ENCODE data around the gene CLDN5.
"Not testable (repeated sequence)": the region's sequence is repeated elsewhere in the genome, so short reads cannot be mapped to it uniquely, and the experiment has no call there.

CLDN5 gene

DNA sequence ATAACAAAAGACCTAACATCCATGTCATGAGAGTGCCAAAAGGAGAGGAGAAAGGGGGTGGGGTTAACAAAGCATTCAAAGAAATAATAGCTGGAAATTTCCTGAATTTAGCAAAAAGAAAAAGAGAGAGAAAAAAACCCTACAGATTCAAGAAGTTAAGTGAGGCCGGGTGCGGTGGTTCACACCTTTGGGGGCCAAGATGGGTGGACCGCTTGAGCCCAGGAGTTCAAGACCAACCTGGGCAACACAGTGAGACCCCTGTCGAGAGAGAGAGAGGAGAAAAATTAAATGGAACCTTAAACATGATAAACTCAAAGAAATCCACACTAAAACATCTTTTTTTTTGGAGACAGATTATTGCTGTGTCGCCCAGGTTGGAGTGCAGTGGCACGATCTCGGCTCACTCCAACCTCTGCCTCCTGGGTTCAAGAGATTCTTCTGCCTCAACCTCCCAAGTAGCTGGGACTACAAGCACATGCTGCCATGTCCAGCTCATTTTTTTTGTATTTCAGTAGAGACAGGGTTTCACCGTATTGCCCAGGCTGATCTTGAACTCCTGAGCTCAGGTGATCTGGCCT, 8.9 kb upstream of the CLDN5 start:
- DNase-seq, result no peak
- Histone ChIP-seq H3K4me1 (ENCODE audit: low read length) (no peaks in the 10 kb centered on the region), H3K79me2 (ENCODE audit: low read length) (no peaks in the 10 kb centered on the region), H3K27me3 (replicated peaks; ENCODE audit: insufficient read depth, low read length) (no peaks in the 10 kb centered on the region), H3K9me3 (replicated peaks; ENCODE audit: insufficient read depth, low read length) (no peaks in the 10 kb centered on the region), H3K4me3 (ENCODE audit: low read length) (no peak overlapping the region), H3K27ac (ENCODE audit: low read length) (no peak overlapping the region), H4K20me1 (ENCODE audit: insufficient read depth, low read length) (no peaks in the 10 kb centered on the region), H3K36me3 (replicated peaks; ENCODE audit: insufficient read depth, low read length) (no peaks in the 10 kb centered on the region), H3K4me2 (ENCODE audit: low read depth, low read length) (no peak overlapping the region), H3K9ac (ENCODE audit: low read length) (no peak overlapping the region), H3K9me2 (replicated peaks; ENCODE audit: insufficient read depth, low read length) (no peaks in the 10 kb centered on the region), H3F3A (ENCODE audit: insufficient read depth, low read length) (no peaks in the 10 kb centered on the region), H2AFZ (ENCODE audit: low read length) (no peak overlapping the region)
- no peak for TF ChIP-seq EZH2 (optimal IDR thresholded peaks at IDR 0.05; ENCODE audit: low read depth, low read length)
- TF ChIP-seq EZH2phosphoT487 (IDR thresholded peaks at IDR 0.05; ENCODE audit: low read length), result no peak
- TF ChIP-seq, protein P1, sequence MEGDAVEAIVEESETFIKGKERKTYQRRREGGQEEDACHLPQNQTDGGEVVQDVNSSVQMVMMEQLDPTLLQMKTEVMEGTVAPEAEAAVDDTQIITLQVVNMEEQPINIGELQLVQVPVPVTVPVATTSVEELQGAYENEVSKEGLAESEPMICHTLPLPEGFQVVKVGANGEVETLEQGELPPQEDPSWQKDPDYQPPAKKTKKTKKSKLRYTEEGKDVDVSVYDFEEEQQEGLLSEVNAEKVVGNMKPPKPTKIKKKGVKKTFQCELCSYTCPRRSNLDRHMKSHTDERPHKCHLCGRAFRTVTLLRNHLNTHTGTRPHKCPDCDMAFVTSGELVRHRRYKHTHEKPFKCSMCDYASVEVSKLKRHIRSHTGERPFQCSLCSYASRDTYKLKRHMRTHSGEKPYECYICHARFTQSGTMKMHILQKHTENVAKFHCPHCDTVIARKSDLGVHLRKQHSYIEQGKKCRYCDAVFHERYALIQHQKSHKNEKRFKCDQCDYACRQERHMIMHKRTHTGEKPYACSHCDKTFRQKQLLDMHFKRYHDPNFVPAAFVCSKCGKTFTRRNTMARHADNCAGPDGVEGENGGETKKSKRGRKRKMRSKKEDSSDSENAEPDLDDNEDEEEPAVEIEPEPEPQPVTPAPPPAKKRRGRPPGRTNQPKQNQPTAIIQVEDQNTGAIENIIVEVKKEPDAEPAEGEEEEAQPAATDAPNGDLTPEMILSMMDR (IDR thresholded peaks at IDR 0.05; ENCODE audit: low read length), result no peak

DNA sequence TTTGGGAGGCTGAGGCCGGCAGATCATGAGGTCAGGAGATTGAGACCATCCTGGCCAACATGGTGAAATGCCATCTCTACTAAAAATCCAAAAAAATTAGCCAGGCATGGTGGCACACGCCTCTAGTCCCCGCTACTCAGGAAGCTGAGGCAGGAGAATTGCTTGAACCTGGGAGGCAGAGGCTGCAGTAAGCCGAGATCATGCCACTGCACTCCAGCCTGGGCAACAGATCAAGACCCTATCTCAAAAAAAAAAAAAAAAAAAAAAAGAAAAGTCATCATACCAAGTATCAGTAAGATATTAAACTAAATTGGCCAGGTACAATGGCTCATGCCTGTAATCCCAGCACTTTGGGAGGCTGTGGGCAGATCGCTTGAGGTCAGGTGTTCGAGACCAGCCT, 7.1 kb upstream of the CLDN5 start:
- H3K36me3 ChIP-seq (replicated peaks; ENCODE audit: insufficient read depth, low read length); DNase-seq; H3K9me2 ChIP-seq (replicated peaks; ENCODE audit: insufficient read depth, low read length); H3K4me2 ChIP-seq (ENCODE audit: low read depth, low read length); H3F3A ChIP-seq (ENCODE audit: insufficient read depth, low read length); H3K9me3 ChIP-seq (replicated peaks; ENCODE audit: insufficient read depth, low read length); H3K79me2 ChIP-seq (ENCODE audit: low read length); H3K9ac ChIP-seq (ENCODE audit: low read length); H2AFZ ChIP-seq (ENCODE audit: low read length); H3K27ac ChIP-seq (ENCODE audit: low read length); H3K4me3 ChIP-seq (ENCODE audit: low read length); H3K27me3 ChIP-seq (replicated peaks; ENCODE audit: insufficient read depth, low read length); H3K4me1 ChIP-seq (ENCODE audit: low read length); H4K20me1 ChIP-seq (ENCODE audit: insufficient read depth, low read length): not testable (repeated sequence)

DNA sequence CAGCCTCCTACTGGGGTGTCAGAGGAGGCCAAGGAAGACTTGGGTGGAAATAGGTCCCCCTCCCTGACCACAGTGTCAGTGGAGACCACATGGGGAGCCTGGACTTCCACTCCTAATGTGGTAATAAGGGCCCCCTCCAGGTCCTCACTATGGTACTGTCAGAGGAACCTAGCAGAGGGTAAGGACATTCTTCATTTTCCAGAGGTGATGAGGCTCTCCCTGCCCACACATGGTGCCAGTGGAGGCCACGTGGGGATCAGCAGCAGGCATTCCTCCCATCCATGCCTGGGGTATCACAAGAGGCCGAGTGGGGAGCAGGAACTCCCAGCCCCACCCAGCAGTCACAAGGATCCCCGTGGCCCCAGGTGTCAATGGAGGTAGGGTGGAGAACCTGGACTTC, 6.5 kb upstream of the CLDN5 start:
- Histone ChIP-seq H3K4me3 (ENCODE audit: low read length) (no peak overlapping the region), H3K4me1 (ENCODE audit: low read length) (no peaks in the 10 kb centered on the region), H3F3A (ENCODE audit: insufficient read depth, low read length) (no peaks in the 10 kb centered on the region), H3K27me3 (replicated peaks; ENCODE audit: insufficient read depth, low read length) (no peaks in the 10 kb centered on the region), H3K9ac (ENCODE audit: low read length) (no peak overlapping the region), H3K4me2 (ENCODE audit: low read depth, low read length) (no peak overlapping the region), H3K27ac (ENCODE audit: low read length) (no peak overlapping the region), H3K79me2 (ENCODE audit: low read length) (no peaks in the 10 kb centered on the region), H4K20me1 (ENCODE audit: insufficient read depth, low read length) (no peaks in the 10 kb centered on the region), H3K36me3 (replicated peaks; ENCODE audit: insufficient read depth, low read length) (no peaks in the 10 kb centered on the region), H3K9me2 (replicated peaks; ENCODE audit: insufficient read depth, low read length) (no peaks in the 10 kb centered on the region), H3K9me3 (replicated peaks; ENCODE audit: insufficient read depth, low read length) (no peaks in the 10 kb centered on the region), H2AFZ (ENCODE audit: low read length) (no peak overlapping the region)
- DNase-seq, result no peak
- TF ChIP-seq, protein P1 (IDR thresholded peaks at IDR 0.05; ENCODE audit: low read length), result no peak
- no peak for TF ChIP-seq EZH2 (optimal IDR thresholded peaks at IDR 0.05; ENCODE audit: low read depth, low read length)
- no peak for TF ChIP-seq EZH2phosphoT487 (IDR thresholded peaks at IDR 0.05; ENCODE audit: low read length)

DNA sequence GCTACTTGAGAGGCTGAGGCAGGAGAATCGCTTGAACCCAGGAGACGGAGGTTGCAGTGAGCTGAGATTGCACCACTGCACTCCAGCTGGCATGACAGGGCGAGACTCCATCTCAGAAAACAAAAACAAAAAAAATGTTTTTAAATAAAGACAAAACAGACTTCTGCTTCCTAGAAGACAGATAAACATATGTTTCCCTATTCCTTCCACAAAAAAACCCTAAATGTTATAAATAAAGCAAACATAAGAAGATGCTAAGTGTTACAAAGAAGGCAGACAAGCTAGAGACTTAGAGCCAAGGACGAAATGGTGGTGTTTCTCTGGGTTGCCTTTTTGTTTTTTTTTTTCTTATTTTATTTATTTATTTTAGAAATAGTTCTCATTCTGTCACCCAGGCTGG, 5.6 kb upstream of the CLDN5 start:
- H3K9me3 ChIP-seq (replicated peaks; ENCODE audit: insufficient read depth, low read length), result no peaks in the 10 kb centered on the region
- H3K4me3 ChIP-seq (ENCODE audit: low read length), result no peak overlapping the region
- H3K36me3 ChIP-seq (replicated peaks; ENCODE audit: insufficient read depth, low read length), result no peaks in the 10 kb centered on the region
- H3K27me3 ChIP-seq (replicated peaks; ENCODE audit: insufficient read depth, low read length), result no peaks in the 10 kb centered on the region
- no peaks in the 10 kb centered on the region for H3K79me2 ChIP-seq (ENCODE audit: low read length)
- no peaks in the 10 kb centered on the region for H3F3A ChIP-seq (ENCODE audit: insufficient read depth, low read length)
- no peaks in the 10 kb centered on the region for H4K20me1 ChIP-seq (ENCODE audit: insufficient read depth, low read length)
- H2AFZ ChIP-seq (ENCODE audit: low read length), result no peak overlapping the region
- no peak overlapping the region for H3K4me2 ChIP-seq (ENCODE audit: low read depth, low read length)
- H3K27ac ChIP-seq (ENCODE audit: low read length), result no peak overlapping the region
- no peaks in the 10 kb centered on the region for H3K4me1 ChIP-seq (ENCODE audit: low read length)
- TF ChIP-seq EZH2 (optimal IDR thresholded peaks at IDR 0.05; ENCODE audit: low read depth, low read length), result no peak
- TF ChIP-seq, protein P1 (IDR thresholded peaks at IDR 0.05; ENCODE audit: low read length), result no peak
- TF ChIP-seq EZH2phosphoT487 (IDR thresholded peaks at IDR 0.05; ENCODE audit: low read length), result no peak
- H3K9ac ChIP-seq (ENCODE audit: low read length), result no peak overlapping the region
- DNase-seq, result no peak
- H3K9me2 ChIP-seq (replicated peaks; ENCODE audit: insufficient read depth, low read length), result no peaks in the 10 kb centered on the region
